Dermis microvascular lymphatic vessel endothelial cell (primary cell): Measurements from ENCODE around the gene HPCA. TPM values are rescaled to one million over a fixed set of nuclear protein-coding genes. Genes with fewer than 3 reads are reported as not detected.
A peak's percentile ranks its signal among the peaks of the same experiment; 100 is the strongest.

Source experiments
- DNase-seq, 2 donors: peaks; one replicate each; pipeline versions ENCODE4 v3.0.0 to v3.0.0-alpha.2; 2010; ENCODE audit warnings: low read depth in 2 of 2
- total RNA-seq: library from RNA; depleted of rRNA; stranded (reverse); fragments of >200 nt; gene quantifications from 2 replicates; pipeline ENCODE4 v1.2.1, GENCODE V29; 2014

Gene HPCA
- not detected in 2 replicates for total RNA-seq

DNA sequence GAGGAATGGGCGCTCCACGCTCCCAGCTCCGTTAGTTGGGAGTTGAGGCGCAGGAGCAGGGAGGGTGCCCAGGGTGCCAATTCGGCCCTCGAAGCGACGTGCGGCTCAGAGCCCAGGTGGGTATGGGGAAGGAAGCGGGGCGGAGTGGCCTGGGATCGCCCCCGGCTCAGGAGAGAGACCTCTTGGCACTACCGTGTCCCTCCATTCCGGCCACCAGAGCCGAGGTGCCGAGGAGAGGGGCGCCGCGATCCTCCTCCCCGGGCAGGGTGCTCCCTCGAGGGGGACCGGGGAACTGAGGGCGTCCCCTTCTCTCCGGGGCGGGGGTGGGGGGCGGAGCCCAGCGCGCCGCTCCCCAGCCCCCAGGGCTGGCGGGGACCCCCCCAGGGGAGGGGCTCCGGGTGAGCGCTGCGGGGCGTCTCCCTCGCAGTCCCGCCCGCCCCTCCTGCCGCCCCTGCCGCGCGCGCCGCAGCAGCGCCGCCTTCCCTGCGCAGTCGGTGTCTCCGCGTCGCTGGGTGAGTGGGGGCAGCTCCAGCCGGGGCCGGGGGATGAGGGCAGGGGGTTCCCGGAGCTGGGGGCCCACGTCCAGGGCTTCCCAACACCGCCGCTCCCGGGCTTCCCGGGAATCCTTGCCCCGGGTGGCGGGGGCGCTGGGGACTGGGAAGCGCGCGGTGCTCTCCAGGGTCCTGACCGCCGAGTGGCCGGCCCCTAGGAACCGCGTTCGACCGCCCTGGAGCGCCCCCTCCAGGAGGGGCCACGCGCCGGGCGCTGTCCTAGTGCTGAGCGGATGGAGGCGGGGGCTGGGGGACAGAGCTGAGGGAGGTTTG is at the start of gene HPCA:
Gene HPCA, plus strand, starts transcription at position 488 of the 824 bp plus-strand sequence. CDS start 2,408 bp downstream, outside the sequence.
- DNase-seq, result peak; percentile 24 to 74

GRCh38 chr1:32848354-32849063 is 37.8 kb upstream of the HPCA start:
- no peak for DNase-seq

DNA sequence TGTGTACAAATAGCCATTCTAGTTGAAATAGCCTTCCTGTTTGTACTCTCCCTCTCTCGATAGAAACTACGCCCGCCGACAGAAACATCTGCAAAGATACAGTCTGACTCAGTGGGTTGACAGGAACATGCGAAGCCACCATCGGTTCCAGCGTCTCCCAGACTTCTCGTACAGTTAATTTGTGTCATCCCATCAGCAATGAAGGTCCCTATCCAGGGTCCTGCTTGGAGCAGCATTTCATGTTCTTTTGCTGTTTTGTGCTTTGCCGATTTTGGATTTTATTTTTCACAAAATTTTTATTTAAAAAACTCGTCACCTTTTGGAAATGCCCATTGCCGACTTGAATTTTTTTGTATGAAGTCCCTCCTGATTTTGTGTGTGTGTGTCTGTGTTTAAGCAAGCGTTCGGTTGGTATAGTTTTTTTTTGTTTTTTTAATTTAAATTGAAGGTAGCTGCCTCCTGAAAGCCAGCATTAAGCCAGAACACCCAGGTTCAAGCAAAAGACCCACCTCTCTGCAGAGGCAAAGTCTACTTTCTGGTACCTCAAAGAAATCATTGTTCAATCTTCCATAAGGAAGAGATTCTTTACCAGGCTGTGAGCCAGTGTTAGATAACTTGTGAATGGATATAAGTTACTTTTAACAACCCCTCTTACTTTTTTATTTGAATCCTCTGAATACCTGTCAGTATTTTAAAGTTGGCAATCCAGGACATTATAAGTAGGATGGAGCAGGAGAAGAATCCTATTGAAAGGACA is 30.3 kb upstream of the HPCA start:
- DNase-seq, result no peak

DNA sequence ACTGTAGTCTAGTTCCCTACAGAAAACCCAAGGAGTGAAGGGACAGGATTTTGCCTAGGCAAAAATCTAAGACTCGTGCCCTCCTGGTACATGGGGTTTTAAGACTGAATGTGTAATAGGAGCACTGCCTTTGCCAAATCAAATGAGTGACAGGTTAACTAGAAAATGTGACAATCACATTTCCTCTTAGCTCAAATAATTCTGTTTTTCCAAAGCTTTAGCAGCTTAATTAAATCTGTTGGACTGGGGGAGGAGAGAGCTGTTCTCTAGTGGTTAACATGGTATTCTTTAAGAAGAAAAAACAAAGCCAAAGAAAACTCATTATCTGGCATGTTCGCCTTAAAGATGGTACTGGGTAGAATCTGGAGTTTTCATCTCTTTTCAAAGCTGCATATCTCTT is 28.2 kb upstream of the HPCA start:
- no peak for DNase-seq

DNA sequence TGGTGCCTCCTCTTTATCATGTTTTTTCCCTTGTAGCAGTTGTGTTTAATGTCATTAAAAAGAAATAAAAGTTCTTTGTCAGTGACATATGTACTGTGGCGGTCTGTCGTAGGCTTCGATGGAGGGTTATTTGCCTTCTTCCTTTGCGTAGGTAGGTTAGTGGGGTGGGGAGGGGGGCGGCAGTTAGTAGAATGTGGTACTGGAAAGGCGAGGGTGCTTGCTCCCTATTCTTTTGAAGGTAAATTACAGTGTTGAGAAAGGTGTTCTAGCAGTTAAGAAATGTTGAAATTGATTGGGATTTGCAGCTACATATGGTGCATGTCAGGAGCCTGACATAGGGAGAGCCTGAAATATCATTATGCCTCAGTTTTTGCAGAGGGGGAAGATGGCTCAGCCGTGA is 27.5 kb upstream of the HPCA start:
- DNase-seq, result no peak

DNA sequence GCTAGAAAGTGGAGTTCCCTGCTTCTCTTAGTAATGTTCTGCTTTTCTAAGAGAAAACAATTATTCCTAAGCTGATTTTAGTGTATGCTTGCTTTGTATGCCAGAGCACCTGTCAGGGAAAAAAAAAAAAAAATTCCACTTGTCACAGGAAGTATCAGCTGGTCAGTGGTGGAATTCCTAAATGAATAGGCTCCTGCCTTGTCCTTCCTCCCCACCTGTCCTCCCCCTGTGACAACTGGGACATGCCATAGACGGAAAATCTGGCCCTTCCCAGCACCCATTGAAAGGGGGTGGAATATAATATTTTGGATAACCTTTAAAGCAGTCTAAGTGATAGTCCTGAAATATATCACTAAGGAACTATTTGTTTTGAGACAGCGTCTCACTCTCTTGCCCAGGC is 26.4 kb upstream of the HPCA start:
- peak in 1 of 2 donors; percentile 44 for DNase-seq

DNA sequence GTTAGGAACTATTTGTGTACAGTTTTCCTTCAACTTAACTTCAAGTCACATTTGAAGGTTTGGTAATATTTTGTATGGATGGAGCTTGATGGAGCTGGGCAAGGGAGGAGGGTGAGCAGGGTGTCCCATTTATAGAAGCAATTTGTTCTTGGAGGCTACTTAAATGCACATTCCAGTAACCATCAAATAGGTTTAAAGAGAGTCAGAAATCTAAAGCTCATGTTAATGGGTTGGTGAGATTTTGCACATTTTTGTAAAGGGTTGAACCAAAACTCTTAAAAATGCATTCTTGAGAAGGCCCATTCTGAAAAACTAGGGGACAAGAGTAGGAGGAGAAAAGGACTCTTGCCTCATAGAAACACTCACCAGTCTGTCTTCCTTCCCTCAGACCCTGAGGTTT is 25.7 kb upstream of the HPCA start:
- no peak for DNase-seq

- no peak for DNase-seq
Measured at GRCh38 chr1:32861904-32862695, 24.2 kb upstream of the HPCA start.

- no peak for DNase-seq
Measured at GRCh38 chr1:32863218-32863880, 22.9 kb upstream of the HPCA start.

DNA sequence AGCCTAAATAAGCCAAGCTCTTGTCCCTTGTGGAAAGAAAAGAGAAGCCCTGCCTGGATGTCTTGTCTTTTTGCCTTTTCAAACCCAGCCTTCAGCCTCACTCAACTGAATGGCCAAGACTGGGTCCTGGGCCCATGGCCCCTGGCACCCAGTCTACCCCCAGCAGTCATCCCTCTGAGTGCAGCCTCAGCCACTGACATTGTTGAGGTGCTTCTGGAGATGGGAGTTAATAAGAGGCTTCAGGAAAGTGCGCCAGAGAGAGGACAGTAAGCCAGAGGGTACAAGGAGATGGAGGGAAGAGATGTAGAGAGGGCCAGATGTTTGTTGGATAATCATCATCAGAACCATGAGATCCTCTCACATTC is 22.4 kb upstream of the HPCA start:
- no peak for DNase-seq

DNA sequence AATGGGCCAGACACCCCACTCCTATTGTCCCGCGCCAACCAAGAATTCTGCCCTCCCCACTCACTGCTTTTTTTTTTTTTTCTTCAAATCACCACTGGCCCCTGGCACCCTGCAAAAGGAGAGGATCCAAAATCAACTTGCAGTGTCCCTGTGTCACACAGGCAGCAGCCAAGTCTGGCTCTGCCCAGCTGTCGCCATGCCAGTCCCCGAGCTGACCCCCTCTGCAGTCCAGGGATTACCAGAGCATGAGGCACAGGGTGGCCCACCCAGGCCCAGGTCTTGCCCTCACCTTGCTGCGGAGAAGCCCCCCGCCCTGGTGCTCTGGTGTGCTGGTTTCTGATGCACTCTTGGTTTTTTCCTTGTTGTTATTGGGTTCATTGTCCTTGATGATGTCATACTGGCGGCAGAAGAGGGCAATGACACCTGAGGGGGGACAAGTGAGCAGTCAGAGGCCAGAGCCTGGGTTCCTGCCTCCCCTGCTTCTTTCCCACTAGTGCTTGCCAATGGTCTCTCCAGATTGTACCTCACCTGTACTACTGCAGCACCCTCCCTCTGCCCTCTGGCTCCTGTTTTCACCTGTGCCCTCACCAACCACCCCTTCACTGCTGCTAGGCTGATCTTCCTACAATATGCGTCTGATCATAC is 21.8 kb upstream of the HPCA start:
- DNase-seq, result no peak

DNA sequence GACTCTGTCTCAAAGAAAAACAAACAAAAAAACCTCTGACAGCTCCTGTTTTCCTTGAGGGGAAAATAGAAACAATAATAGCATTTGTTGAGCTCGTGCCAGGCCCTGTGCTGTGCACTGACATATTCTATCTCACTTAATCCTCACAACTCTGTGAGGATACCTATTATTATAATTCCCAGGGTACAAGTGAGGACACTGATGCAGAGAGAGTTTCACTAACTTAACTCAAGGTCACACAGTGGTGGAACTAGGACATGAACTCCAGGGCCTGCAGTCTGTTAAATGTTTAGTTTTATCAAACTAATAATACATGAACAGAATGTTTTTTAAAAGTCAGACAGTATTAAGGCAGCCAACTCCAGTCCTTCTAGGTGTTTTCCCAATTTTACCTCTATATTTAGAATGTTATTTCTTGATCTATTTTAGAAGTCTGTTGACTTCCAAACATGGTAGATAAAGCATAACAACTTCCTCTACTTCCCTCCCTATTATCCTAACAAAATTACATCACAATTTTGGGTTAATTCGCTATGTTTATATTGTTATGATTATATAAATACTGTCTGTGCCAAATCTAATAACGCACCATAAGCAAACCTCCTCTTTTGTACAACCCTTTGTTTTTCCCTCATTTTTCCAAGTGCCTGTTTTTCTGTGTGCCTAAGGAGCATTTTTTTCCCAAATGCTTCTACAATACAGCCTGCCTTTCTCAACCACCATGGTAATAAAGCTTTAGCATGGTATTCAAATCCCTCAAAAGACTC is 20.5 kb upstream of the HPCA start:
- no peak for DNase-seq

GRCh38 chr1:32867151-32867550 is 19.1 kb upstream of the HPCA start:
- DNase-seq, result no peak

DNA sequence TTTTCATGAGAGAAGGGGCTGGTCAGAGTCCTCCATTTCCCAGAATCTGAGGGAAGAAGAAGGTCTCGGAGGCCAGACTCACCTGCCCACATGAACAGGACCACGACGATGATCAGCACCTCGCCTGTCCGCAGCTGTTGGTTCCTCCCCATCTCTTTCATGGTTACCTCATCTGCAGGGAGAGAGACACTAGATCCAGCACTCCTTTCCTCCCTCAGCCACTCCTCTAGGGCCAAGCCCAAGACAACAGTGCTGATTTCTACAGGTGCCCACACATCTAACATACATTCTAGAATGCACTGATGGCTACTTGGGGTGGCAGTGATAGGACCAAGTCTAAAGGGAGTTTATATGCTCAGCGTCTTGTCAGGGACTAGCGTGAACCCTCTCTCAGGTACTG is 18.6 kb upstream of the HPCA start:
- no peak for DNase-seq

GRCh38 chr1:32868085-32868484 is 18.2 kb upstream of the HPCA start:
- DNase-seq, result no peak

GRCh38 chr1:32868806-32869455 is 17.4 kb upstream of the HPCA start:
- DNase-seq, result no peak

GRCh38 chr1:32869923-32870614 is 16.2 kb upstream of the HPCA start:
- DNase-seq, result no peak

DNA sequence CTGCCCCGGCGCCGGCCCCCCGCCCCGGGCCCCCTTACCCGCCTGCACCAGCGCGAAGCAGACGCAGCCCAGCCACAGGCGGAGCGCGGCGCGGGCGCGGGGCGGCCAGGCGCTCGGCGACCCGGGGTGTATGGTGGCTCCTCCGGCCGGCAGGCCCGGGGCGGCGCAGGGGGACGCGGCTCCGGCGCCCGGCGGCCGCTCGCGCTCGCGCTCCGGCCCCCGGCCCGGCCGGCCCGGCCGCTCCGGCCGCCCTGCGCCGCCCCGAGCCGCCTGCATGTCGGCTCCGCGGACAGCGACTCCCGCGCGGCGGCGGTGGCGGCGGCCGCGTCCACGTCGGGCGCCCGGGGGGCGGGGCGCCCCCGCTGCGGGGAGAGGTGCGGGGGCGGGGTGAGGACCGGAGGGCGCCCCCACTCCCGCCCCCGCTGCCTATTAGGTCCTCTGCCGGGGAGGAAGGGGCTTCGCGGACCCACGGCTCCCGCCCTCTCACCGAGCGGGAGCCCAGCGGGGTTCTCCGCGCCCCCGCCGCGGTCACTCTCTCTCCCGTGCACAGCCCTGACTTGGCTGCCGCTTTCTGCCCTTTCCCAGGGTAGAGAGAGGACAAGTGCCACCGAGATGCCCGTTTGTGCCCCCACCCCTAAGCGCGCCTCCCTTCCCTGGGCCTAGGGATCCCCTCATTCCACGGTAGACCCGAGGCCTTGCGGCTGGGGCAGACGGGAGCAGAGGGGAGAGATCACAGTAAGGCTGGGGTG is 15.5 kb upstream of the HPCA start, which contains the start of gene FNDC5:
Gene FNDC5, minus strand, starts transcription at position 298 of the 749 bp plus-strand sequence.
- peak in 1 of 2 donors; percentile 35 for DNase-seq
